ENCODE results near the gene GINS2.
A peak's percentile ranks its signal among the peaks of the same experiment; 100 is the strongest.

The GINS2 gene

DNA sequence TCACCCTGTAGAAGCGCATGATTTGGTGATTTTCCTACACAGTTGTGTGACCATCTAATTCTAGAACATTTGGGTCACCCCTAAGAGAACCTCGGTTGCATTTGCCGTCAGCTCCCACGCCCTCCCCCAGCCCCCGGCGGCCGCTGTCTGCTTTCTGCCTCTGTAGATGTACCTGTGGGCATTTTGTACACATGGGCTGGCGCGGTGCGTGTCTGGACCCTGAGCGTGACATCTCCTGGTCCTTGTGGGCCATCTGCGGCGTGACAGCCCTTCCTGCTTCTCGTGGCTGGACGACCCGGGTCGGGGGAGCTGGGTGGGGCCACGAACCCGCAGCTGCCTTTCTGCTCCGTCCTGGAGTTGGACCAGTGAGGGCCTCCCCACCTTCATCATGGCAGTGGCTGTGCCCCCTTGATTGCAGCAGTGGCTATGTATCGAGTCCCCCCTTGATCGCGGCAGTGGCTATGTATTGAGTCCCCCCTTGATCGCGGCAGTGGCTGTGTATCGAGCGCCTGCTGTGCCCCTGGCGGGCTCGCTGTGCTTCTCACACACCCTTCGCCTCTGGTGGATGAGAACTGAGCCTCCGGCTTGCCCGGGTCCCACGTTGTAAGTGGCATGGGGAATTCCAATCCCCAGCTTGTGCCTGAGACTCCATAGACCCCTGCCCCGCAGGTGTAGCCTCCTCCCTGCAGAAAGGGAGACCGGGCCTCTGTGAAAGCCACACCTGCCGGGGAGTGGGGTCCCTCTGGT lies 51.5 kb downstream of the GINS2 start:
- DNase-seq, result no peak

DNA sequence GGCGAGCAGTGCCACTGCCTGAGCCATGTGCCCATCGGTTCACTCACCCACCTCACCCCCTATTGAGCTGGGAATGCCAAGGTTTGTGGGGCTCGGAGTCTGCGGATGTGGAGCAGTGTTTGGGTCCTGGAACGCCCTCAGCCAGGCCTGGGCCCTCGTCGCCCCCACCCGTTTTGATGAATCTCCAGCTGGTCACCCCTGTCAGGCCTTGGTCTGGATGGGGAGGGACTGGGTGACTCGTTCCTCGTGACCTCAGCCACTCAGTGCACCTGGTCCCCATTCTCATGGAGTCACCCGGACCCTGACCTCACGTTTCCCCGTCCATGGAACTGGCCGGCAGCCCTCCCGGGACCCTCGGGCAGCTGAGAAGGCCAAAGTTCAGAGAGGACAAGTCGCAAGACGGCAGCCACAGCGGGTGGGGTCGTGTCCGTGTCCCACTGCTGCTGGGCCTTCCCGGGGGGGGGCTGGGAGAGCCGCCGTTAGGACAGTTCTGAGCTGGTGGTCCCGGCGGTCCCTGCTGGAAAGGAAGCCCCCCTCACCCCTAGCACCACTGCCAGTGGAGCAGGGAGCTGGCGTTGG lies 52.4 kb downstream of the GINS2 start:
- DNase-seq, result no peak

GRCh38 chr16:85635545-85636140 lies 53.1 kb downstream of the GINS2 start:
- DNase-seq, result peak; percentile 80

DNA sequence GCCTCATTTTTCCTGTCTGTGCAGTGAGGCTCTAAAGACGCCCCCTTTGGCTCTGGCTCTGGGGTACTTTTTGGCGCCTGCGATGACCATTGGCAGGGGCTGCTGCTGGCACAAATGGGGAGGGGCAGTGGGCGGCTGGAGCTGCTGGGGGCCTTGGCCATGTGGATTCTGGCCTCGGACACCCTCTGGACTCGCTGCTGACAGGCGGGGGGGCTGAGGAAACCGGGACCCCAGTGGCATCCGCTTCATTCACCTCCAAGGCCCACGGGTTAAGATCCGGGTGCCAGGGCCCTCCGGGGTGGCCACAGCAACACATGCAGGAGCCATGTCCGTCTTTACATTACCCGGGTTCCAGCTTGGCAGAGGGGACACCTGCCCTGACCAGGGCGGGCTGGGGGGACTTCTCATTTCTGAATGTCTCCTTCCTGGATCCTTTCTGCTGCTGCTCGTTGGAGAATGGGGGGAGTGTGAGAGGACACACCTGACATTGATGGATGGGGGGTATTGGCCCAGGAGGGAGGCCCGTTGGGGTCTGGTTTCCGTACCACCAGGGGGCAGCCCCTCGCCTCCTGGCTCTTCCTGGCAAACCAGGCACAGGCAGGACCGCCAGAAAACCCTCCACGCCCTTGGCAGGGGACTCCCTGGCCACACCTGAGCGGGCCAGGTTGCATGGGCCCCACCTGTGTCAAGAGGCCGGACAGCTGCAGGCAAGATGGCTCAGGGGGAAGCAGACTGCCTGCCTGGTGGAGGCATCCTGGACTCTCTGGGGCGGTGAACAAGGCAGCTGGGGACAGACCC lies 53.8 kb downstream of the GINS2 start:
- peak; percentile 94 for DNase-seq

DNA sequence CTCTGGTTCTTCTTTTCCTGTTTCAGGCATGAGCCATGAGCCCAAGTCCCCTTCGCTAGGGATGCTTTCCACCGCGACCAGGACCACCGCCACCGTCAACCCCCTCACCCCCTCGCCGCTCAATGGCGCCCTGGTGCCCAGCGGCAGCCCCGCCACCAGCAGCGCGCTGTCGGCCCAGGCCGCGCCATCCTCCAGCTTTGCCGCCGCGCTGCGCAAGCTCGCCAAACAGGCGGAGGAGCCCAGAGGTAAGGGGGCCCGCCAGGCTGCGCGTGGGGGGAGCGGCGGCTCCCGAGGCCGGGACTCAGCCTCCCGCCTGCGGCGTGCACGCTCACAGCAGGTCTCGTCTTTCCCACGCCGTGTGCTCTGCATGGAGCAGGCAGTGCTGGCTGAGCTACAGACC lies 54.9 kb downstream of the GINS2 start:
- no peak for DNase-seq

GRCh38 chr16:85633438-85633743 lies 55.4 kb downstream of the GINS2 start:
- no peak for DNase-seq

GRCh38 chr16:85632709-85633437 lies 55.9 kb downstream of the GINS2 start:
- no peak for DNase-seq

DNA sequence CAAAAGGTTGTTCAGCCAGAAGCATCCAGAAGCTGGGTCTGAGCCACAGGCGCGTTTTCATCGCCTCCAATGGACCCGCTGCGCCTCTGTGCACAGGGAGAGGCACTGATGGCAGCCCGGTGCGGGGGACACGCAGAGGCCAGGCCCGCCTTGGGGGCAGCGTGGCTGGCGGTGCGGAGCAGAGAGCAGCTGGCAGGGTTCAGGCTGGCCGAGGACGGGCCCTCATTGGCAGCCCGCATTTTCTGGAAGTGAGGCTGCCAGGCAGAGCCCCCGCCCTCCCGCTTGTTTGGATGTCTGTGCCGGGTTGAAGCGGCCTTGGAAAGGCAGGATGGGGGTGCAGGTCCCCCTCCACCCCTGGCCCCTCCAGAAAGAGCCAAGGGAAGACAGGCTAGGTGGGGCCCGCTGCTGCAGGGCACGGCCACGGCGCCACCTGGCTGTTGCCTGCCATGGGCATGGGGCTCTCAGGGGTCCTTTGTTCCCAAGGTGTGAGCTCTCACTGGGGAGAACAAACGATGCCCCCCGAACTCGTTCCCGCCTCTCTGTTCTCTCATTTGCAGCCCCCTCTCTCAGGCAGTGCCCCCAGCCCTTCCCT lies 56.9 kb downstream of the GINS2 start:
- DNase-seq, result no peak

- DNase-seq, result no peak
Observed at GRCh38 chr16:85631230-85631629, 57.5 kb downstream of the GINS2 start.

- no peak for DNase-seq
Observed at GRCh38 chr16:85629853-85630252, 58.9 kb downstream of the GINS2 start.

DNA sequence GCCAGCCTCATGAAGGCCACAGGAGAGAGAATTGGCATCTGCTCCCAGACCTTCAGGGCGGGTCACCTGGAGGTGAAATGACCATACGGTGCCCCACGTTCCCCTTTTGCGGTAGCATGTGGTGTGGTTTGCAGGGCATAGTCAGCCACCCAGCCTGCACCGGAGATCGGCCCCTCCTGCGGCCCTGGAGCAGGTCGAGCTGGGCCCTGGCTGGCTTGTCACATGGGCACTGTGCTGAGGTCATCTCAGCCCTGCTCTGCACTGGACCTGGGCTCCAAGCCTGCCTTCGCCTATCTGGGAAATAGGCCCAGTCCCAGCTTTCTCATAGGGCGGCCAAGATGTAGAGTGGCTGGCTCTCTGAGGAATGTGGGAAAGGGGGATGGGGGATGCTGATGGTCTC lies 59.4 kb downstream of the GINS2 start:
- no peak for DNase-seq

DNA sequence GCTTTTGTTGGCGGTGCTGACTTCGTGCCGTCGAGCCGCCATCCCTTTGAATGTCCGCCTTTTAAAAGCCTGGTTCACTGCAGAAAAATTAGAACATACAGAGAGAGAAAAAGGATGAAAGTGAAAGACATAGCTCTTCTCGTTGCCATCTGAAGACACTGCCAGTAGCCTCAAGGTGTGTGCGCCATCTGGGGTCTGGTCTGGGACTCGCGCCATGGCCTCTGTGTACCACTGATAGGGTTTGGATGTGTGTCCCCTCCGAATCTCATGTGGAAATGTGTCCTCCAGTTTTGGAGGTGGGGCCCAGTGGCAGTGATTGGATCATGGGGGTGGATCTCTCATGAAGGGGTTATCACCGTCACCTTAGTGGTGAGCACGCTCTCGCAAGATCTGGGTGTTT lies 60.1 kb downstream of the GINS2 start:
- peak; percentile 85 for DNase-seq

- DNase-seq, result no peak
Observed at GRCh38 chr16:85628265-85628556, 60.5 kb downstream of the GINS2 start.

DNA sequence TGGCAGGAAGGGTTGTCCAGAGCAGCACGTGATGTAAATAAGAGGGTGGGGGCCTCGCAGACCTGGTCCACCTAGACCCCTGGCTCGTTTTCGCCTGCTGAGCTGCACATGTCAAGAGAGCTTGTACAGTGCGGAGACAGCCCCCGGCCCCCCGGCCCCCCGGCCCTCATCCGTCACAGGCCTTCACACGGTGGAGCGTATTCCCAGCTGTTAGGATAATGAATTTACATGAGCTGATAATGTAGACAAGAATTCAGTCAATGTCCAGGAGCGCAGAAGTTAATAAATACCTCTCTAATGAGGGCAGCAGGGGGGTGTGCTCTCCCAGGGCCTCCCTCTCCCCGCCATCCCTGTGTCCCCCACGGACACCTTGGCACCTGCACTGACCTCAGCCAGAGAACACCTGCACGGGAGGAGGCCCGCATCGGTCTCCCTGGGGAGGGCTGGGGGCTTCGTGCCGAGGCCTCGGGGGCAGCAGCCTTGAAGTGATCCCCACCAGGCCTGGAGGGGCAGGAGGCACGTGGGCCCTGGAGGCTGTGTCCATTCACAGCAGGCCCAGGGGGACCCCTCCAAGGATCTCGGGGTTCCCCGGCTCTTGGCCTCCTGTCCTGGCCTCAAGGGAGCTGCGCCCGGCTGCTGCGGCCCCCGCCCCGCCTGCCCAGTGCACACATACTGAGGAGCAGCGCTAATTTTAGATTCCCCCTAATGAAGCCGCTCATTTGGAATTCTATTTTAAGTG lies 61.1 kb downstream of the GINS2 start:
- DNase-seq, result no peak

DNA sequence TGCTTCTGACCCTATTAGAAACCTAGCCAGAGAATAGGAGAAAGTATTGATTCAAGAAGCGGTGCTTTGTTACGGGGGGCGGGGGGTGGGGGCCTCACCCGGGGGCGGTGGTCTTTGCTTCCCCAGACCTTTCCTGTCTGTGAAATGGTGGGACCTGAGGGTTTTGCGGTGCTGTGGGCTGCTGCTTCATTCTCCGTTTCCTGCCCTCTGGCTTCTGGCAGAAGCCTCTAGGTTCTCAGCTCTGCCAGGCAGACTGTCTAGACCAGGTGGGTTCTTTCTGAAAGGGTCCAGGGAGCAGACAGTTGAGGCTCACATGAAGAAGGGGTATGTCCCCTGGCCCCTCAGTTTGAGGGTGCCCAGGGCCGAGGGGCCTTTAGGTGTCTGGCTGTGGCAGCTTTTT lies 61.7 kb downstream of the GINS2 start:
- DNase-seq, result no peak

Measured in 8988T (cell line).